GM19397 (cell line): ENCODE data around the gene C17orf107.

Experiments
- ATAC-seq: cut with Tn5 transposase; IDR thresholded peaks from one replicate; pipeline ENCODE4 v1.9.1; 2021; ENCODE audit warnings: mild to moderate bottlenecking, moderate library complexity; ENCODE audit not compliant: unreplicated experiment

The C17orf107 gene

DNA sequence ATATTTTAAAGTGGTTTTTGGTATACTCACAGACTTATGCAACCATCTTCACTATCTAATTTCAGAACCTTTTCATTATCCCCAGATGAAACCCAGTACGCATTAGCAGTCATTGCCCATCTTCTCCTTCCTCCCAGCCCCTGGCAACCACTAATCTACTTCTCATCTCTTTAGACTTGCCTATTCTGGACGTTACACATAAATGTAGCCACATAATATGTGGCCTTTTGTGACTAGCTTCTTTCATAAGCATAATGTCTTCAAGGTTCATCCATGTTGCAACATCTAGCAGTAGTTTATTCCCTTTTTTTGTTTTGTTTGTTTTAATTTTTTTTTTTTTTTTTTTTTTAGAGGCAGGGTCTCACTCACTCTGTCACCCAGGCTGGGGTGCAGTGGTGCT, 28.5 kb upstream of the C17orf107 start:
- ATAC-seq, result no peak

DNA sequence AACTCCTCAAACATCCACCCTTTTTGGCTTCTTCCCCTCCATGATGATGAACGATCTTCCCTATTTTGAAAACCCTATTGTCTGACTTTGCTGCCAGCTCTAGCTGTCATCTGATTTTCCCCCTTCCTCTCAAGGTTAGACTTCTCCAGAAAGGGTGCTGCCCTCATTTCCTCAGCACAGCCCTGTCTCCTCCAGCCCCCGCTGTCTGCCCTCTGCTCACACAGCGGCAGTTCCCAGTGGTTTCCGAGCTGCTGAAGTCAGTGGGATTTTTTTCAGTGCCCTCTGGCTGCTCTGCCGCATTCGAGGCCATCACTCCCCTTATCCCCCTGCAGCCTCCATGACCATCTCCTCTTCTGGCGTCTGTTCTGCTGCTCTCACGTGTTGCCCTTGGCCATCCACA, 26.6 kb upstream of the C17orf107 start:
- ATAC-seq, result no peak

- ATAC-seq, result no peak
Observed at GRCh38 chr17:4877089-4877488, 22.2 kb upstream of the C17orf107 start.

- no peak for ATAC-seq
Observed at GRCh38 chr17:4879601-4880000, 19.7 kb upstream of the C17orf107 start.

DNA sequence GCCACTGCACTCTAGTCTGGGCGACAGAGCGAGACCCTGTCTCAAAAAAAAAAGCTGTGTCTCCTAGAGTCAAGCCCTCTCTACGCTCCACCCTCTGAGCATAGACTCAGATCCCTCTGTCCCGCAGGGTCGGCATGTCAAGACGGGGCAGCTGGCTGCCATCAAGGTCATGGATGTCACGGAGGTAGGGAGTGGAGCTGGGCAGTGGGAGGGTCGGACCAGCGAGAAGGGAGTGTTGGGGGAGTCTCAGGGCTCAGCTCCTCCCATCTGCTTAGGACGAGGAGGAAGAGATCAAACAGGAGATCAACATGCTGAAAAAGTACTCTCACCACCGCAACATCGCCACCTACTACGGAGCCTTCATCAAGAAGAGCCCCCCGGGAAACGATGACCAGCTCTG, 18.5 kb upstream of the C17orf107 start:
- ATAC-seq, result no peak

- no peak for ATAC-seq
Observed at GRCh38 chr17:4881761-4882555, 17.4 kb upstream of the C17orf107 start.

- ATAC-seq, result no peak
Observed at GRCh38 chr17:4884489-4884888, 14.8 kb upstream of the C17orf107 start.

DNA sequence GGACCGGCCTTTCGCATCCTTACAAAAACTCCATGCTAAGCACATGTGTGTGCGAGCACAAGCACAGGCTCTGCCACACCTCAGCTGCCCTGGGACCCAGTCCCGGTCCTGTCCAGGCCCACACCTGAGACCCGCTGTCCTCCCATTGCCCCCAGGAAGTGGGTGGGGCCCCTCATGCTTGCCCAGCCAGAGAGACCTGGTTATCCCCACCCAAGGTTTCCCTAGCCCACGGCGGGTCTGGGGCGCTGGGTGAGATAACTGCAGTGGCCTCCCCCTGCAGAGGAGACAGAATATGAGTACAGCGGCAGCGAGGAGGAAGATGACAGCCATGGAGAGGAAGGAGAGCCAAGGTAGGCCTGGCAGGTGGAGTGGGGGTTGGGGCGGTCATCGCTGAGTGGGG, 12.5 kb upstream of the C17orf107 start:
- ATAC-seq, result no peak

DNA sequence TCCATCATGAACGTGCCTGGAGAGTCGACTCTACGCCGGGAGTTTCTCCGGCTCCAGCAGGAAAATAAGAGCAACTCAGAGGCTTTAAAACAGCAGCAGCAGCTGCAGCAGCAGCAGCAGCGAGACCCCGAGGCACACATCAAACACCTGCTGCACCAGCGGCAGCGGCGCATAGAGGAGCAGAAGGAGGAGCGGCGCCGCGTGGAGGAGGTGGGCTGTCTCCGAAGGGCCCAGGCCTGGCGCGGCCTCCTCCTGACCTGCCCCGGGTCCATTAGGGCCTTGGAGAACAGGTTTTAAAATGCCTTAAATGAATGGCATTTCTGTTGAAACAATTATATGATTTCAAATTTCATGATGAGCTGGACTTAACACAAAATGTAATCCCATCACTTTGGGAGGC, 11.8 kb upstream of the C17orf107 start:
- ATAC-seq, result no peak

DNA sequence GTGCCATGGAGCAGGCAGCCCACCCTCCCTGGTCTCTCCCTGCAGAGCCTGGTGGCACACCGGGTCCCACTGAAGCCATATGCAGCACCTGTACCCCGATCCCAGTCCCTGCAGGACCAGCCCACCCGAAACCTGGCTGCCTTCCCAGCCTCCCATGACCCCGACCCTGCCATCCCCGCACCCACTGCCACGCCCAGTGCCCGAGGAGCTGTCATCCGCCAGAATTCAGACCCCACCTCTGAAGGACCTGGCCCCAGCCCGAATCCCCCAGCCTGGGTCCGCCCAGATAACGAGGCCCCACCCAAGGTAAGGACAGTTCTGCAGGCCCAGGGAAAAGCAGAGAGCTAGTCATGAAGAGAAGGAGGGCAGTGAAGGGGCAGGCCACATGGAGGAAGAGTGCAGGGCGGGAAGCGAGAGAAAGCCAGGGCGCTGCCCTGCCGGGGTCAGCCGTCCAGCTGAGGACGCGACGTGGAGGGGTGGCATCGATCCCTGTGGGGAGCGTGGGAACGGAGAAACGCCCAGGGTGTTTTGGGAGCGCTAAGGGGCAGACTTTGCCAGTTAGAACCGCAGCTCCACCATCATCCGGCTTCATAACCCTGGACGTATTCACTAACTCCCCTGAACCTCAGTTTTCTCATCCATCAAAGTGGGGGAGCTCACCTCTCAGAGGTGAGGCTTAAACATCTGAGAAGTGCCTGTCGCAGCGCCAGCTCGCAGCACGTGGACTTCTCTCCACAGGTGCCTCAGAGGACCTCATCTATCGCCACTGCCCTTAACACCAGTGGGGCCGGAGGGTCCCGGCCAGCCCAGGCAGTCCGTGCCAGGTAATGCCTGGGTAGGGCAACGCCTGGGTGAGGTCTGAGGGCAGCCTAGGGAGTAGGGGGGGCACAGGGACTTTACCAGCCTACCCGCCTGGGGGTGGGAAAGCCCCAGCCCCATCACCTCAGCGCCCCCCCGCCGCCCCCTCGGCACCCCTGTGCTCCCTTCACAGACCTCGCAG, 7.6 kb upstream of the C17orf107 start:
- ATAC-seq, result no peak

DNA sequence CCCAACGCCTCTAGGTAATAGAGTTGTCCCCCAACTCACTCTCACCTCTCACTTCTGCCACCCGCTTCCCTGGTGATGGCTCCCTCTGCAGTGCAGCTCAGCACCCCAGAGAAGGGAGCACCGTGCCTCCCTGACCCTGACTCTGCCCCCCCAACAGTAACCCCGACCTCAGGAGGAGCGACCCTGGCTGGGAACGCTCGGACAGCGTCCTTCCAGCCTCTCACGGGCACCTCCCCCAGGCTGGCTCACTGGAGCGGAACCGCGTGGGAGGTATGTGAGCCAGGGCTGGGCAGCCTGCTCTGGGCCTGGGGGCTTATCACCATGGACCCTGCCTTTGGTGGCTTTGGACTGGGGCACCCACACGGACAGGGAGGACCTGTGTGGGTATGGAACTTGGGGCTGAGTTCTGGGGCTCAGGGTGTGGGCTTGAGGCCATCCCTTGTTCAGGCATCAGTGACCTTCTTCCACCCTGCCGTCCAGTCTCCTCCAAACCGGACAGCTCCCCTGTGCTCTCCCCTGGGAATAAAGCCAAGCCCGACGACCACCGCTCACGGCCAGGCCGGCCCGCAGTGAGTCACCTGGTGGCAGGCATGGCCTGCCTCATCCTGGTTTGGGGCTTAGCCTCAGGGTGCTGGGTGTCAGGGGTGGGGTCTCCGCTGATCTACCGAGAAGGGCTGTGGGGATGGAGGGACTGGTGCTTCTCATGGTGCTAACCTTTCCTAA, 6.7 kb upstream of the C17orf107 start:
- no peak for ATAC-seq

GRCh38 chr17:4893272-4893671, 6.1 kb upstream of the C17orf107 start:
- no peak for ATAC-seq

GRCh38 chr17:4893721-4894560, 5.4 kb upstream of the C17orf107 start:
- ATAC-seq, result no peak

GRCh38 chr17:4895121-4895520, 4.2 kb upstream of the C17orf107 start:
- ATAC-seq, result no peak

- no peak for ATAC-seq
Observed at GRCh38 chr17:4895657-4896331, 3.5 kb upstream of the C17orf107 start.

- no peak for ATAC-seq
Observed at GRCh38 chr17:4896332-4897197, 2.8 kb upstream of the C17orf107 start.

- no peak for ATAC-seq
Observed at GRCh38 chr17:4897198-4897687, 2.1 kb upstream of the C17orf107 start.

DNA sequence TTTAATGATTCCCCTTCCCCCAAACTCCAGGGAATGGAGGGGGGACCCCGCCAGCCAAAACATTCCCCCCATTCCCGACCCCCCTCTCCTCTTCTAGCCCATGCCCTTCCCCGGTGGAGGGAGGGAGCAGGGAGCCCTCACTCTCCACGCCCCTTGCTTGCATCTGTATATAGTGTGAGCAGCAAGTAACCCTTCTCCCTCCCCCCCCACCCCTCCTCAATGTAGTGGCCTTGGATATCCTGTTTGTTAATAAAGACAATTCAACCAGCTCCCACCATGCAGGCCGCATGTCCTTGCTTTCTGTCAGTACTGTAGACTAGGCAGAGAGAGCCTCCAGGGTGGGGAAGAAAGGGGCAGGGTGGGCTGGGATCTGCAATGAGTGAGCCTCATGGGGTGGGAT, 1.6 kb upstream of the C17orf107 start:
- no peak for ATAC-seq

- ATAC-seq, result no peak
Observed at GRCh38 chr17:4898351-4898750, 985 bp upstream of the C17orf107 start.
